Glutamatergic neuron (in vitro differentiated cells): ENCODE results near the gene CNTN1. TPM values are rescaled to one million over a fixed set of nuclear protein-coding genes. Genes with fewer than 3 reads are reported as not detected.

ENCODE experiments used
- DNase-seq: peaks from one replicate; pipeline ENCODE4 v3.0.0; 2022
- H3K27ac Mint-ChIP-seq: one replicate; pipeline ENCODE4 v1.8.0; 2020; ENCODE audit warnings: mild to moderate bottlenecking, mixed read lengths, inconsistent platforms; ENCODE audit not compliant: unreplicated experiment
- H3K27me3 Mint-ChIP-seq: one replicate; pipeline ENCODE4 v1.8.0; 2020; ENCODE audit warnings: mild to moderate bottlenecking, moderate library complexity, mixed read lengths, inconsistent platforms; ENCODE audit not compliant: unreplicated experiment
- H3K36me3 Mint-ChIP-seq: one replicate; pipeline ENCODE4 v1.8.0; 2020; ENCODE audit warnings: mild to moderate bottlenecking, mixed read lengths, inconsistent platforms; ENCODE audit not compliant: unreplicated experiment
- H3K4me1 Mint-ChIP-seq: one replicate; pipeline ENCODE4 v1.8.0; 2020; ENCODE audit warnings: mild to moderate bottlenecking, low read depth, mixed read lengths, inconsistent platforms; ENCODE audit not compliant: unreplicated experiment
- H3K4me3 Mint-ChIP-seq: one replicate; pipeline ENCODE4 v1.8.0; 2020; ENCODE audit warnings: mild to moderate bottlenecking, mixed read lengths, inconsistent platforms; ENCODE audit not compliant: unreplicated experiment
- H3K9me3 Mint-ChIP-seq: one replicate; pipeline ENCODE4 v1.8.0; 2020; ENCODE audit warnings: mild to moderate bottlenecking, moderate library complexity, mixed read lengths, inconsistent platforms; ENCODE audit not compliant: unreplicated experiment
- CTCF ChIP-seq: fragments of 200-600 bp; sonication (generic); IDR thresholded peaks from one replicate; pipeline ENCODE4 v1.5.0; 2021; ENCODE audit not compliant: partially characterized antibody, unreplicated experiment
- long read RNA-seq: library from polyadenylated mRNA; unstranded; transcript quantifications from one replicate; pipeline ENCODE4 v2.0.0, GENCODE V29; 2020; ENCODE audit not compliant: unreplicated experiment
- total RNA-seq: library from RNA; stranded (reverse); fragmentation: NEBNext Ultra II Directional; extraction: Animal tissue kit (Norgen Biotek cat#: 25700); gene quantifications from one replicate; pipeline ENCODE4 v1.2.1, GENCODE V29; 2021; ENCODE audit not compliant: unreplicated experiment

The CNTN1 gene
- total RNA-seq: 81.4 TPM
- long read RNA-seq, partial matches to known transcripts: 3 of 6 reads
- long read RNA-seq, other reads (novel, unspliced or antisense): 3 of 6 reads

GRCh38 chr12:40691913-40692764 is at the start of gene CNTN1:
Gene CNTN1, plus strand, starts transcription at chr12:40692439.
- no peaks in the 10 kb centered on the region for H3K36me3 Mint-ChIP-seq
- peaks cover 7% of the 10 kb centered on the region for H3K27me3 Mint-ChIP-seq
- peak within 1 kb of the TSS; percentile 84 for H3K27ac Mint-ChIP-seq
- H3K4me3 Mint-ChIP-seq: peak within 1 kb of the TSS; percentile 93
- H3K9me3 Mint-ChIP-seq: peaks cover 4% of the 10 kb centered on the region
- no peak for TF ChIP-seq CTCF
- DNase-seq: peak; percentile 88
- no peaks in the 10 kb centered on the region for H3K4me1 Mint-ChIP-seq

- no peak for DNase-seq
- peaks cover 3% of the 10 kb centered on the region for H3K9me3 Mint-ChIP-seq
- H3K4me1 Mint-ChIP-seq: peaks cover 10% of the 10 kb centered on the region
Observed at GRCh38 chr12:40643506-40643905, 48.7 kb upstream of the CNTN1 start.

GRCh38 chr12:40643976-40644375 is 48.3 kb upstream of the CNTN1 start:
- no peak for DNase-seq
- peaks cover 12% of the 10 kb centered on the region for H3K4me1 Mint-ChIP-seq
- H3K27ac Mint-ChIP-seq: no peak overlapping the region
- H3K4me3 Mint-ChIP-seq: no peak overlapping the region
- TF ChIP-seq CTCF: no peak
- peaks cover 3% of the 10 kb centered on the region for H3K9me3 Mint-ChIP-seq
- H3K36me3 Mint-ChIP-seq: peaks cover 10% of the 10 kb centered on the region
- no peaks in the 10 kb centered on the region for H3K27me3 Mint-ChIP-seq

More at GRCh38 chr12:40643506-40643905, 48.7 kb upstream of the CNTN1 start:
- Mint-ChIP-seq H3K27ac (no peak overlapping the region), H3K27me3 (no peaks in the 10 kb centered on the region), H3K4me3 (no peak overlapping the region), H3K36me3 (peaks cover 10% of the 10 kb centered on the region)
- TF ChIP-seq CTCF: no peak

- no peak overlapping the region for H3K27ac Mint-ChIP-seq
- peaks cover 12% of the 10 kb centered on the region for H3K4me1 Mint-ChIP-seq
- no peak for DNase-seq
- no peak overlapping the region for H3K4me3 Mint-ChIP-seq
- peaks cover 10% of the 10 kb centered on the region for H3K36me3 Mint-ChIP-seq
- peaks cover 3% of the 10 kb centered on the region for H3K9me3 Mint-ChIP-seq
- TF ChIP-seq CTCF: no peak
- no peaks in the 10 kb centered on the region for H3K27me3 Mint-ChIP-seq
Observed at GRCh38 chr12:40644708-40645107, 47.5 kb upstream of the CNTN1 start.

- DNase-seq: no peak
- Mint-ChIP-seq H3K9me3 (peaks cover 3% of the 10 kb centered on the region), H3K36me3 (peaks cover 8% of the 10 kb centered on the region), H3K4me3 (no peak overlapping the region), H3K27ac (no peak overlapping the region), H3K27me3 (no peaks in the 10 kb centered on the region), H3K4me1 (peaks cover 12% of the 10 kb centered on the region)
- TF ChIP-seq CTCF: no peak
Observed at GRCh38 chr12:40645361-40645760, 46.9 kb upstream of the CNTN1 start.
